ENCODE data around the gene UROS. TPM values are rescaled to one million over a fixed set of nuclear protein-coding genes. Genes with fewer than 3 reads are reported as not detected.

The UROS gene
- total and polyA plus RNA-seq, 2 of the 4 experiments (the other 2 are of a cell fraction), result 48.7 to 56.5 TPM

GRCh38 chr10:125756196-125756595 lies 66.9 kb downstream of the UROS start:
- no peak overlapping the region for H4K8ac ChIP-seq (ENCODE audit: low read depth in 2 of 2, low read length in 2 of 2)
- H4K91ac ChIP-seq (ENCODE audit: insufficient read depth, low read depth, low read length), result no peak overlapping the region
- H2AK9ac ChIP-seq (replicated peaks; ENCODE audit: low read depth, low read length, poor library complexity), result no peak overlapping the region
- no CpG with 5 or more reads among the region's 5 CpGs for WGBS, 2 experiments (ENCODE audit: extremely low coverage in 2 of 2, insufficient read length in 1 of 2)
- no peak overlapping the region for H3K56ac ChIP-seq (ENCODE audit: extremely low read depth, insufficient read depth, low read length)
- intact Hi-C loops (cut with micrococcal nuclease), result loop anchor here (5.0 kb wide), 1 partner anchor 34 kb away; no protein-coding TSS in a partner anchor
- no peak overlapping the region for H3K23ac ChIP-seq (ENCODE audit: low read depth, low read length)
- peaks cover 10 to 11% of the 10 kb centered on the region in 2 experiments; a peak in 2 of 4 replicates for H3K79me1 ChIP-seq (ENCODE audit: low read depth in 1 of 2, low read length in 2 of 2)
- in situ Hi-C loops (cut with MboI; ENCODE audit: low sequenced_read_pairs), result no loop called here
- CTCF ChIA-PET, result no interaction called here
- no peak overlapping the region for H3K14ac ChIP-seq (replicated peaks; ENCODE audit: low read depth, low read length)
- H3K9ac ChIP-seq (ENCODE audit: low read depth, low read length), result no peak overlapping the region
- H3K9me3 ChIP-seq (ENCODE audit: control insufficient read depth, insufficient read depth, low read length), result no peaks in the 10 kb centered on the region
- H3K4me1 ChIP-seq (ENCODE audit: control insufficient read depth, insufficient read depth, low read length), result no peaks in the 10 kb centered on the region
- H3K4me3 ChIP-seq (ENCODE audit: insufficient read depth, low read depth, low read length), result no peak overlapping the region
- ATAC-seq (ENCODE audit: low read depth), result no peak
- H2BK5ac ChIP-seq (ENCODE audit: low read depth, low read length, poor library complexity, severe bottlenecking), result no peak overlapping the region
- no peaks in the 10 kb centered on the region; the same call in 1 of the 2 replicates for H3K9me1 ChIP-seq (ENCODE audit: insufficient read depth, low read length)
- H3K4ac ChIP-seq (ENCODE audit: low read depth, low read length), result no peak overlapping the region
- no peak overlapping the region for H2AK5ac ChIP-seq (ENCODE audit: low read depth, low read length)
- H3K18ac ChIP-seq (ENCODE audit: low read depth, low read length), result no peak overlapping the region
- BruUV-seq (replicated peaks), result no TSS peak
- H4K20me1 ChIP-seq (ENCODE audit: insufficient read depth, low read length), result no peaks in the 10 kb centered on the region
- no peak overlapping the region for H4K5ac ChIP-seq (ENCODE audit: low read depth, low read length)
- POLR2A ChIA-PET (ENCODE audit: unreplicated experiment), result no interaction called here
- no peak for TF ChIP-seq POLR2A (IDR thresholded peaks at IDR 0.05; ENCODE audit: low read depth, low read length)
- TF ChIP-seq MXI1 (IDR thresholded peaks at IDR 0.05; ENCODE audit: borderline replicate concordance, low read depth, low read length), result no peak
- TF ChIP-seq BHLHE40 (IDR thresholded peaks at IDR 0.05; ENCODE audit: low read depth, low read length), result no peak
- no peak for TF ChIP-seq CHD1 (IDR thresholded peaks at IDR 0.05; ENCODE audit: low read depth, low read length)
- TF ChIP-seq RFX5 (IDR thresholded peaks at IDR 0.05; ENCODE audit: low read depth, low read length), result no peak
- H2BK120ac ChIP-seq (ENCODE audit: low read depth, low read length), result no peak overlapping the region
- DNase-seq, result no peak
- dilution Hi-C loops (cut with HindIII; ENCODE audit: low sequenced_read_pairs, unreplicated experiment), result no loop called here
- no peak overlapping the region for H3K27ac ChIP-seq (ENCODE audit: insufficient read depth, low read length)
- H3K36me3 ChIP-seq (ENCODE audit: control insufficient read depth, insufficient read depth, low read length), result peaks cover 38% of the 10 kb centered on the region
- no peak overlapping the region for H2AFZ ChIP-seq (replicated peaks; ENCODE audit: low read length, poor library complexity)
- no peak overlapping the region for H3K4me2 ChIP-seq (ENCODE audit: low read depth, low read length)
- H2BK15ac ChIP-seq (ENCODE audit: low read depth, low read length), result no peak overlapping the region
- H2BK20ac ChIP-seq (ENCODE audit: low read depth, low read length), result no peak overlapping the region
- H3K27me3 ChIP-seq (ENCODE audit: control insufficient read depth, insufficient read depth, low read length), result no peaks in the 10 kb centered on the region

Data from IMR-90 (cell line).